CD4-positive, alpha-beta memory T cell (primary cell): Measurements from ENCODE around the gene ATP7B. TPM values are rescaled to one million over a fixed set of nuclear protein-coding genes. Genes with fewer than 3 reads are reported as not detected.
"Not testable (repeated sequence)": the region's sequence is repeated elsewhere in the genome, so short reads cannot be mapped to it uniquely, and the experiment has no call there.

Experiments used
- CTCF ChIA-PET: fragments of 350-600 bp; sonication (Branson Sonifier 250); formaldehyde crosslinking; loops from one replicate; lab custom pipeline; 2021; ENCODE audit warnings: inconsistent platforms; ENCODE audit not compliant: partially characterized antibody; lab: Charles Lee
- POLR2A ChIA-PET: fragments of 350-600 bp; sonication (Branson Sonifier 250); formaldehyde crosslinking; loops from one replicate; lab custom pipeline; 2021; ENCODE audit not compliant: partially characterized antibody; lab: Charles Lee
- DNase-seq, 5 donors: peaks; one replicate each; pipeline versions ENCODE4 v3.0.0 to v3.0.0-alpha.2; 2020 to 2022; ENCODE audit warnings: mixed read lengths in 1 of 5
- H3K27ac ChIP-seq: one replicate; pipeline ENCODE4 v1.7.0; 2013; ENCODE audit warnings: low read depth, low read length
- H3K27me3 ChIP-seq: 2 replicates; pipeline ENCODE4 v1.7.0; 2013; ENCODE audit warnings: mild to moderate bottlenecking, low read length, moderate library complexity; ENCODE audit not compliant: insufficient read depth
- H3K36me3 ChIP-seq: 2 replicates; pipeline ENCODE4 v1.7.0; 2013; ENCODE audit warnings: mild to moderate bottlenecking, low read length, moderate library complexity; ENCODE audit not compliant: insufficient read depth
- H3K4me1 ChIP-seq: 2 replicates; pipeline ENCODE4 v1.7.0; 2013; ENCODE audit warnings: mild to moderate bottlenecking, low read length, moderate library complexity; ENCODE audit not compliant: insufficient read depth
- H3K4me3 ChIP-seq, 2 donors: one replicate each; pipeline ENCODE4 v1.7.0; 2013; ENCODE audit warnings: low read length in 2 of 2, mild to moderate bottlenecking in 1 of 2
- H3K9me3 ChIP-seq, 2 donors: one replicate each; pipeline ENCODE4 v1.7.0; 2013; ENCODE audit warnings: low read length in 2 of 2, control low read depth in 1 of 2; ENCODE audit not compliant: control insufficient read depth in 1 of 2
- H3K27ac Mint-ChIP-seq, 7 donors: one replicate each; pipeline ENCODE4 v1.8.0; 2020 to 2021; ENCODE audit warnings: mixed read lengths in 7 of 7, mild to moderate bottlenecking in 6 of 7, inconsistent platforms in 3 of 7, moderate library complexity in 3 of 7
- H3K27me3 Mint-ChIP-seq, 2 donors: one replicate each; pipeline ENCODE4 v1.8.0; 2020 to 2021; ENCODE audit warnings: mixed read lengths in 2 of 2
- H3K36me3 Mint-ChIP-seq, 2 donors: one replicate each; pipeline ENCODE4 v1.8.0; 2020 to 2021; ENCODE audit warnings: mixed read lengths in 2 of 2, inconsistent platforms in 1 of 2, mild to moderate bottlenecking in 1 of 2
- H3K4me1 Mint-ChIP-seq, 4 donors: one replicate each; pipeline ENCODE4 v1.8.0; 2020 to 2021; ENCODE audit warnings: mixed read lengths in 4 of 4, mild to moderate bottlenecking in 1 of 4
- H3K4me3 Mint-ChIP-seq, 8 donors: one replicate each; pipeline ENCODE4 v1.8.0; 2020 to 2021; ENCODE audit warnings: mixed read lengths in 8 of 8, mild to moderate bottlenecking in 7 of 8, moderate library complexity in 6 of 8, inconsistent platforms in 3 of 8
- H3K9me3 Mint-ChIP-seq, 8 donors: one replicate each; pipeline ENCODE4 v1.8.0; 2020 to 2021; ENCODE audit warnings: mixed read lengths in 8 of 8, mild to moderate bottlenecking in 5 of 8, inconsistent platforms in 3 of 8, moderate library complexity in 1 of 8
- intact Hi-C: fragments of 100-400 bp; cut with micrococcal nuclease; formaldehyde crosslinking; loops from one replicate; pipeline ENCODE4 v1.15.1; 2023
- polyA plus RNA-seq, 2 donors: library from polyadenylated mRNA; unstranded; fragments of 300-500 nt; fragmentation: Illumina TruSeq; gene quantifications; one replicate each; pipeline ENCODE4 v1.2.3, GENCODE V29; 2021
- total RNA-seq, 2 experiments: library from RNA; stranded (reverse); gene quantifications; one replicate each; pipeline ENCODE4 v1.2.3, GENCODE V29; 2021

Gene ATP7B
- total and polyA plus RNA-seq, 4 experiments from 2014 or later: 0.28 to 1.4 (median 0.87) TPM

DNA sequence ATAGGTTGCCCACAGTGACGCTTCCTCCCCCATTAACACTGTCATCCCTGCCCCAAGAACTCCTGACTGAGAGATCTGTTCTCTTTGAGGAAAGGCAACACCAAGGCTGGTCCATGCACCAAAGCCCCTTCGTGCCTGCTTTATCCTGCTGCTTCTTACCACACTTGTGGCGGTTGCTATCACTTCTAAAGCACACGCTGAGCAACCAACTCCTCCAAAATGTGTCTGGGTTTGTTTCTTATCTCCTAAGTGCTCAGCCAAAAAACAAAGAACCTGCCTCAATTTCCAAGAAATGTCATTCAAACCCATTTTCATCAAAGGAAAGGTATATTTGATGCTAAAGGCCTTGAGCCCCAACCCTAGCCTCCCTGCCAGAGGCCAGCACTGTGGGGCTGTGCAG, 14.6 kb downstream of the ATP7B start:
- Histone ChIP-seq H3K4me1 (no peaks in the 10 kb centered on the region), H3K9me3 (no peaks in the 10 kb centered on the region), H3K27me3 (peaks cover 5% of the 10 kb centered on the region), H3K36me3 (no peaks in the 10 kb centered on the region), H3K4me3 (no peak overlapping the region), H3K27ac (no peak overlapping the region)
- peaks cover 0 to 3% (median 1%) of the 10 kb centered on the region in 4 donors for H3K4me1 Mint-ChIP-seq
- no peak for DNase-seq
- H3K27me3 Mint-ChIP-seq: peaks cover 7% of the 10 kb centered on the region in 2 donors
- H3K9me3 Mint-ChIP-seq: no peaks in the 10 kb centered on the region
- ChIA-PET CTCF (interaction anchor here (0.8 kb wide), 1 partner anchor 205 kb away, joined by 4 read pairs; no protein-coding TSS in a partner anchor), POLR2A (no interaction called here)
- intact Hi-C loops: no loop called here
- no peak overlapping the region for H3K27ac Mint-ChIP-seq
- H3K36me3 Mint-ChIP-seq: no peaks in the 10 kb centered on the region
- H3K4me3 Mint-ChIP-seq: no peak overlapping the region

GRCh38 chr13:51995677-51996551, 15.3 kb downstream of the ATP7B start:
- Mint-ChIP-seq H3K27ac (no peak overlapping the region), H3K4me3 (no peak overlapping the region), H3K4me1 (peaks cover 0 to 3% (median 0%) of the 10 kb centered on the region in 4 donors), H3K36me3 (no peaks in the 10 kb centered on the region), H3K9me3 (no peaks in the 10 kb centered on the region), H3K27me3 (peaks cover 5 to 7% of the 10 kb centered on the region in 2 donors)
- Histone ChIP-seq H3K27ac (no peak overlapping the region), H3K36me3 (no peaks in the 10 kb centered on the region), H3K4me3 (no peak overlapping the region), H3K9me3 (no peaks in the 10 kb centered on the region), H3K4me1 (no peaks in the 10 kb centered on the region), H3K27me3 (peaks cover 5% of the 10 kb centered on the region)
- DNase-seq: no peak
- intact Hi-C loops: no loop called here
- CTCF ChIA-PET: no interaction called here
- POLR2A ChIA-PET: no interaction called here

- Mint-ChIP-seq H3K4me1 (peaks cover 0 to 3% (median 0%) of the 10 kb centered on the region in 4 donors), H3K9me3 (no peaks in the 10 kb centered on the region), H3K36me3 (no peaks in the 10 kb centered on the region), H3K27me3 (peaks cover 4 to 5% of the 10 kb centered on the region in 2 donors), H3K27ac (no peak overlapping the region), H3K4me3 (no peak overlapping the region)
- H3K4me3 ChIP-seq: no peak overlapping the region
- intact Hi-C loops: no loop called here
- H3K9me3 ChIP-seq: no peaks in the 10 kb centered on the region
- DNase-seq: no peak
- H3K27me3 ChIP-seq: peaks cover 5% of the 10 kb centered on the region
- no peaks in the 10 kb centered on the region for H3K4me1 ChIP-seq
- ChIA-PET CTCF (no interaction called here), POLR2A (no interaction called here)
- no peaks in the 10 kb centered on the region for H3K36me3 ChIP-seq
- H3K27ac ChIP-seq: no peak overlapping the region
Observed at GRCh38 chr13:51993713-51994112, 17.5 kb downstream of the ATP7B start.

GRCh38 chr13:51988988-51989618, 22.1 kb downstream of the ATP7B start:
- intact Hi-C loops: no loop called here

DNA sequence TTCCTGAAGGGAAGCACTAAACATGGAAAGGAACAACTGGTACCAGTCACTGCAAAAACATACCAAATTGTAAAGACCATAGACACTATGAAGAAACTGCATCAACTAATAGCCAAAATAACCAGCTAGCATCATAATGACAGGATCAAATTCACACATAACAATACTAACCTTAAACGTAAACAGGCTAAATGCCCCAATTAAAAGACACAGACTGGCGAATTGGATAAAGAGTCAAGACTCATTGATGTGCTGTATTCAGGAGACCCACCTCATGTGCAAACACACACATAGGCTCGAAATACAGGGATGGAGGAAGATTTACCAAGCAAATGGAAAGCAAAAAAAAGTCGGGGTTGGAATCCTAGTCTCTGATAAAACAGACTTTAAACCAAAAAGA, 26.3 kb downstream of the ATP7B start:
- H3K27ac ChIP-seq, DNase-seq, H3K36me3 ChIP-seq, POLR2A ChIA-PET, CTCF ChIA-PET, H3K4me1 ChIP-seq, intact Hi-C loops, H3K27me3 ChIP-seq, H3K4me3 ChIP-seq, H3K36me3 Mint-ChIP-seq, H3K4me1 Mint-ChIP-seq, H3K4me3 Mint-ChIP-seq, H3K27ac Mint-ChIP-seq, H3K9me3 ChIP-seq: not testable (repeated sequence)
- H3K27me3 Mint-ChIP-seq: peaks cover 0 to 19% of the 10 kb centered on the region in 2 donors
- H3K9me3 Mint-ChIP-seq: peaks cover 0 to 11% (median 4%) of the 10 kb centered on the region in 8 donors

More at GRCh38 chr13:51988988-51989618, 22.1 kb downstream of the ATP7B start:
- Histone ChIP-seq H3K27me3 (no peaks in the 10 kb centered on the region), H3K27ac (no peak overlapping the region), H3K4me3 (no peak overlapping the region), H3K36me3 (no peaks in the 10 kb centered on the region), H3K4me1 (no peaks in the 10 kb centered on the region), H3K9me3 (no peaks in the 10 kb centered on the region)
- H3K9me3 Mint-ChIP-seq: peaks cover 0 to 9% (median 4%) of the 10 kb centered on the region in 8 donors
- H3K27me3 Mint-ChIP-seq: peaks cover 2 to 19% of the 10 kb centered on the region in 2 donors
- no peak overlapping the region for H3K27ac Mint-ChIP-seq
- no peak for DNase-seq
- H3K4me1 Mint-ChIP-seq: no peaks in the 10 kb centered on the region
- CTCF ChIA-PET: no interaction called here
- H3K4me3 Mint-ChIP-seq: no peak overlapping the region
- H3K36me3 Mint-ChIP-seq: no peaks in the 10 kb centered on the region
- POLR2A ChIA-PET: no interaction called here

- H3K36me3 ChIP-seq, H3K27me3 ChIP-seq, CTCF ChIA-PET, intact Hi-C loops, H3K4me3 ChIP-seq, POLR2A ChIA-PET, DNase-seq, H3K27ac Mint-ChIP-seq, H3K9me3 ChIP-seq, H3K4me1 Mint-ChIP-seq, H3K36me3 Mint-ChIP-seq, H3K27ac ChIP-seq, H3K4me1 ChIP-seq, H3K4me3 Mint-ChIP-seq: not testable (repeated sequence)
- H3K27me3 Mint-ChIP-seq: peaks cover 0 to 19% of the 10 kb centered on the region in 2 donors
- H3K9me3 Mint-ChIP-seq: peaks cover 0 to 11% (median 4%) of the 10 kb centered on the region in 8 donors
Observed at GRCh38 chr13:51983292-51983691, 28.0 kb downstream of the ATP7B start.

DNA sequence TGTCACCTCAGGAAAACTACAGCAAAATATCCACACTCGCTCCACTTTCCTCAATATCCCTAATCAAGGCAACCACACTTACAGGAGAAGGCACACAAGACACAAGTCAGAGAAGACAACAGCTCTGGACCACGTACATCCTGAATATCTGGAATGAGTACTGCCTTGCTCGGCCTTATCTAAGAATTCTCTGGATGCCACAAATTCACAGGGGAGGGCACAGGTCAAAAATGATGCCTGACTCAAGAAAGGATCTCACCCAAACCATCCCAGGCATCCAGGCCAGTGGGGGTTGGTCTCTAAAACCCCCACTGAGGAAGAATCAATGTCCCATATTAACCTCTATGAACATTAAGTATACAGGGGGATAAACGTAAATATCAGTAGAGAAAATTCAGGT, 29.9 kb downstream of the ATP7B start:
- POLR2A ChIA-PET: no interaction called here
- H3K36me3 ChIP-seq: no peaks in the 10 kb centered on the region
- Mint-ChIP-seq H3K27me3 (peaks cover 0 to 16% of the 10 kb centered on the region in 2 donors), H3K9me3 (peaks cover 0 to 11% (median 3%) of the 10 kb centered on the region in 8 donors), H3K4me1 (no peaks in the 10 kb centered on the region), H3K36me3 (no peaks in the 10 kb centered on the region), H3K27ac (no peak overlapping the region), H3K4me3 (no peak overlapping the region)
- H3K4me1 ChIP-seq: no peaks in the 10 kb centered on the region
- intact Hi-C loops: no loop called here
- H3K27ac ChIP-seq: no peak overlapping the region
- no peaks in the 10 kb centered on the region for H3K9me3 ChIP-seq
- CTCF ChIA-PET: no interaction called here
- DNase-seq: no peak
- H3K27me3 ChIP-seq: no peaks in the 10 kb centered on the region
- no peak overlapping the region for H3K4me3 ChIP-seq
